Epithelial cell of esophagus (primary cell): ENCODE data around the gene AOPEP.
A peak's percentile ranks its signal among the peaks of the same experiment; 100 is the strongest.

Experiments used
- DNase-seq: peaks from one replicate; pipeline ENCODE4 v3.0.0; 2010; ENCODE audit warnings: low read depth
- H3K4me3 ChIP-seq: 2 replicates; pipeline ENCODE4 v1.5.1; 2011; ENCODE audit warnings: mild to moderate bottlenecking, low read length, control low read depth
- TF ChIP-seq, protein P1 (sequence below): IDR thresholded peaks from 2 replicates; pipeline ENCODE4 v1.5.1; 2011; ENCODE audit warnings: low read depth, mild to moderate bottlenecking, low read length, control low read depth, inconsistent platforms; ENCODE audit not compliant: insufficient read depth; ENCODE audit errors: missing control alignments

The AOPEP gene

DNA sequence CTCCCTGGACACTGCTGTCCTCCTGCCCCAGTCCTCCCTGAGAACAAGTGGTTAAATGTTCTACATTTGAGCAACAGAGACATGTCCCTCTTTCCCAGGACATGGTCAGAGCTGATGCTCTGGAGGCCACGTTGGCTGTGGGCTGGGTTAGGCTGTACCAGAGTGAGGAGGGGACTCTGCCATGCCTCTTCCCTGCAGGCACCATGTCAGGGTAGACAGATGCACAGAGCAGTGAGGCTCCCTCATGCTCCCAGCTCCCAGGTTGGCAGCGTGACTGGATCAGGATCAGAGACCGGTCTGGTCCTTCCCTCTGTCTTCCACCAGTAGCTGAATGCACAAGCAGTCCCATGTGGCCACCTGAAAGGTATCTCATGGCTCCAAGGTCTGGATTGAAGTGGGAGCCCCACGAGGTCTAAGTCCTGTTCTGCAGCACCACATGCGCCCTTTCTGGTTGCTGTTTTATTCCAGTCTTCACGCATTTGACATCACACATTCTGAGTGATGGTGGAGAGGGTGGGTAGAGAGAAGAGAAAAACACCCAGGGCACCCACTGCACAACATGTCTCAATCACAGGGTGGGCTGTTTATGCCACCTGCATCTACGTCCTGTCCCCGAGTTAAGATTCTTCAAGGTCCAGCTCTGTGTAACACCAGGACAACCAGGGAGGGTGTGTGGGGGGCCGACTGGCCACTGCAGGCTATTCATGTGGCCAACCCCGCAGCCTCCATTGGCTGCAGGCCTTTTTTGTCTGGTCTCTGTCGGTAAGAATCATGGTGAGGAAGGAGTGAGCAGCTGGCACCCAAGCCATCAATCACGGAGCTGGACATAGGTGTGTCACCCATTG, 386.2 kb downstream of the AOPEP start:
- no peak for DNase-seq
- no peak overlapping the region for H3K4me3 ChIP-seq
- TF ChIP-seq, protein P1, sequence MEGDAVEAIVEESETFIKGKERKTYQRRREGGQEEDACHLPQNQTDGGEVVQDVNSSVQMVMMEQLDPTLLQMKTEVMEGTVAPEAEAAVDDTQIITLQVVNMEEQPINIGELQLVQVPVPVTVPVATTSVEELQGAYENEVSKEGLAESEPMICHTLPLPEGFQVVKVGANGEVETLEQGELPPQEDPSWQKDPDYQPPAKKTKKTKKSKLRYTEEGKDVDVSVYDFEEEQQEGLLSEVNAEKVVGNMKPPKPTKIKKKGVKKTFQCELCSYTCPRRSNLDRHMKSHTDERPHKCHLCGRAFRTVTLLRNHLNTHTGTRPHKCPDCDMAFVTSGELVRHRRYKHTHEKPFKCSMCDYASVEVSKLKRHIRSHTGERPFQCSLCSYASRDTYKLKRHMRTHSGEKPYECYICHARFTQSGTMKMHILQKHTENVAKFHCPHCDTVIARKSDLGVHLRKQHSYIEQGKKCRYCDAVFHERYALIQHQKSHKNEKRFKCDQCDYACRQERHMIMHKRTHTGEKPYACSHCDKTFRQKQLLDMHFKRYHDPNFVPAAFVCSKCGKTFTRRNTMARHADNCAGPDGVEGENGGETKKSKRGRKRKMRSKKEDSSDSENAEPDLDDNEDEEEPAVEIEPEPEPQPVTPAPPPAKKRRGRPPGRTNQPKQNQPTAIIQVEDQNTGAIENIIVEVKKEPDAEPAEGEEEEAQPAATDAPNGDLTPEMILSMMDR: no peak

DNA sequence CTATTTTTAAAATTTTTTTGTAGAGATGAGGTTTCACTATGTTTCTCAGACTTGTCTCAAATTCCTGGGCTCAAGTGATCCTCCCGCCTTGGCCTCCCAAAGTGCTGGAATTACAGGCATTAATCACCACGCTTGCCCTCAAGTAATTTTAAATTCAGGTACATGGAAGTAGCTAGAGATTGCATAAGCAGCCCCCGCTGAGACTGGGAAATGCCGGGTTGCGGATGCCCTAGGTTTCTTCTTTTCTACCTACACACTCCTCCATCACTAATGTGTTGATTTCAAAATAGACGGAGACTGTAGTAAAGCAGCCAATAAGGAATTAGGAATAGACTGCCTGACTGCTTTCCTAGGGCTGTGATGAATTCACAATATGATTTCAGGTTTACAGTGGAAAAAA, 388.6 kb downstream of the AOPEP start:
- DNase-seq: no peak
- TF ChIP-seq, protein P1: no peak
- H3K4me3 ChIP-seq: no peak overlapping the region

DNA sequence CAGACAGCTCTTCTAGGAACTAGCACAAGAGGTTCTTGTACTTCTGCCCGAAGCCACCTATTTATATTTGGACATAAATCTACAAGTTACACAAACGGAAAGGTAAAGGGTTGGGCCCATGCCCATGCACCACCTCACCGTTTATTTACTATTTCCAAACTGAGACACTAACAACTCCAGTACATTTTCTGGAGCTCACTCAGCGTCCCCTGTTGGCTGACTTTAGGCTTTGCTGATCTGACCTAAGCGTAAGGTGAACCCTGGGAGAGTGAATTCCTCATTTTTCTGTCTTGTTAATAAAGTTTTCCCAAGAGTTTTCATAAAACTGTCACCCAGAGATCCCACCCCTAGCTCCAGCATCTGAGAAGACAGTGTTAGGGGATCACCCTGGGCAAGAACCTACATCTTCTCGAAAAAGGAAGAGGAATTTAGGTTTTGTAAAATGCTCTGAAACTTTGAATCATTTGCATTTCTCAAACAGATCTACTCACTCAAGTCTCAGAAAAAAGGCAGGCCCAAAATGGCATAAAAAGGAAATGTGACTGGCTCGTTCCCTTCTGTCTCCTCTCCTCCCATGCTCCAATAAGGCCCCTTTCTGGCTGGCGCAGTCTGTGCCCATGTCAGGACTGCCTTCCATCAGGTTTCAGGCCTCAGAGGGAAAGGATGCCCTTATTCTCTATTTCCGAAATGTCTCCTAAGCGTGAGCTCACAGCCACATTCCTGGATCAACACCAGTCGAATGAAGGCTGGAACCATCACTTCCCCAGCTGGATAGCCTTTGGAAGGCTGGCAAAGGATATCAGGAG, 389.7 kb downstream of the AOPEP start:
- DNase-seq: peak; percentile 77
- TF ChIP-seq, protein P1: peak; percentile 80
- H3K4me3 ChIP-seq: no peak overlapping the region

DNA sequence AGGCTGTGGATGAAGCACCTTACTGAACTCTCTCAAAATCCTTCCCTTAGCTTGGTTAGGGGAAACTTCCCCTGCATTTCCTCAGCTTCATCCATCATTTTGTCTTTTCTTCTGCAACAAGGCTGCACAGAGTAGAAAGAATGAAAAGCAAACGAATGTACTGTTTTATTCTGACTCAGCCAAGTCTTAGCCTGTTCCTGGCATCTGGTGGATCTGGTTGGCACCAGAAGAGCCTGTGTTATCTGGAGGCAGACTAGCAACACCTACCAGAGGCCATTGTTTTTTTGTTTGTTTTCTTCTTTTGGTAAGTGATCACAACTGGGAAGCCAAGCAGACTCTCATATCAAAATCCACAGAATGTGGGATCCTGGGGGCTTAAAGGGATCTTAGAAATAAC, 390.3 kb downstream of the AOPEP start:
- peak; percentile 53 for DNase-seq
- H3K4me3 ChIP-seq: no peak overlapping the region
- TF ChIP-seq, protein P1: no peak

DNA sequence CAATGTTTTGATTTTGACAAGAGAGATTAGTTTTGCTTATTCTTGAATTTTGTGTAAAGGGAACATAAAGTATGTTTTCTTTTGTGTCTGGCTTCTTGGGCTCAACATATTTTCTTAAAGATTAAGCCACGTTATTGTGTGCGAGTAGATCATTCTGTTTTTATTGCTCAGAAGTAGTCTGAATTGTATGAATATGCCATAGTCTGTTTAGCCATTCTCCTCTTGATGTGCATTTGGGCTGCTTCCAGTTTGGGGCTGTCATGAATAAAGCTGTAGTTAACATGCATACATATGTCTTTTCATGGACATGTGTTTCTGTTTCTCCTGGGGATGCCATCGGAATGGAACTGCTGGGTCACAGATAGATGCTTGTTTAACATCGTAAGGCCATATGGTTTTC, 392.1 kb downstream of the AOPEP start:
- H3K4me3 ChIP-seq: no peak overlapping the region
- TF ChIP-seq, protein P1: no peak
- DNase-seq: no peak

DNA sequence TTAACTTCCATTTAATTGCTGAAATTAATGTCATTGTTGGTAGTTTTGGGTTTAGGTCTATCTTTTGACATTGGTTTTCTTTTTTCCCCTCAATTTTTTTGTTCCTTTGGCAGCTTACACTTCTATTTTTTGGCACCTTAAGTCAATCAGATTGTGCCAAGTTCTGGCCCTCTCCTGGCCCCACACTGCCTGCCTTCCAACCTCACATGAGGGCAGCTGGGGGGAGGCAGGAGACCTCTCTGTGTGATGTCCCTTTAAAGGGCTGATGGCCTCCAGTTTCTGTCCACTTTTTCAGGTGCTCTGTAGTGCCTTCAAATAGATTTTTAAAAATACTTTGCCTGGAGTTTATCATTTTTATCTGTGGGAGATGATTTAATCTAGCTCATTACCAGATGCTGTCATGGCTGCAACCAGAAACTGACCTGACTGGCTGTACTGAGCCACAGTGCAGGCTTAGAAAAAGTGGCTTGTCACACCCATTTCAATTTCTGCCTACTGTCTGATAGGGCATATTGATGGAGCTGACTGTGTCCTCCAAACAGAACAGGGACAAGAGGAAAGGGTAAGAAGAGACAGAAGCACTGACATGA, 394.4 kb downstream of the AOPEP start:
- TF ChIP-seq, protein P1: no peak
- no peak for DNase-seq

More for the DNA sequence above, 394.4 kb downstream of the AOPEP start:
- H3K4me3 ChIP-seq: no peak overlapping the region
